HepG2 (cell line): ENCODE measurements around the gene MAFF. TPM values are rescaled to one million over a fixed set of nuclear protein-coding genes. Genes with fewer than 3 reads are reported as not detected.

Source experiments
- ATF2 ChIP-seq: sonication (generic); formaldehyde crosslinking; IDR thresholded peaks from 2 replicates; pipeline ENCODE4 v1.4.0; 2020; ENCODE audit warnings: missing genetic modification reagents
- FOXC1 ChIP-seq: sonication (generic); formaldehyde crosslinking; IDR thresholded peaks from 2 replicates; pipeline ENCODE4 v1.8.0; 2022; ENCODE audit warnings: mild to moderate bottlenecking, missing genetic modification reagents, borderline replicate concordance
- KDM3A ChIP-seq: IDR thresholded peaks from 2 replicates; pipeline ENCODE4 v1.6.1; 2018; ENCODE audit warnings: low read depth, missing compliant biosample characterization
- KLF13 ChIP-seq: sonication (generic); formaldehyde crosslinking; IDR thresholded peaks from 2 replicates; pipeline ENCODE4 v1.4.0; 2020; ENCODE audit warnings: mild to moderate bottlenecking, missing genetic modification reagents
- MTF1 ChIP-seq: sonication (generic); formaldehyde crosslinking; IDR thresholded peaks from 2 replicates; pipeline ENCODE4 v1.5.0; 2020; ENCODE audit warnings: missing genetic modification reagents
- MYC ChIP-seq: sonication (generic); formaldehyde crosslinking; IDR thresholded peaks from 2 replicates; pipeline ENCODE4 v1.9.0; 2021; ENCODE audit warnings: missing genetic modification reagents, borderline replicate concordance
- NCOA2 ChIP-seq: sonication (generic); formaldehyde crosslinking; IDR thresholded peaks from 2 replicates; pipeline ENCODE4 v1.8.0; 2022; ENCODE audit warnings: inconsistent platforms
- NFYC ChIP-seq: IDR thresholded peaks from 2 replicates; pipeline ENCODE4 v1.6.1; 2016; ENCODE audit warnings: missing genetic modification reagents, missing compliant biosample characterization
- PHF20 ChIP-seq: sonication (generic); formaldehyde crosslinking; IDR thresholded peaks from 2 replicates; pipeline ENCODE4 v1.5.0; 2020; ENCODE audit warnings: mild to moderate bottlenecking, missing genetic modification reagents
- POLR2AphosphoS5 ChIP-seq: IDR thresholded peaks from 2 replicates; pipeline ENCODE4 v1.6.1; 2012; ENCODE audit warnings: low read depth, low read length
- RCOR2 ChIP-seq: IDR thresholded peaks from 2 replicates; pipeline ENCODE4 v1.6.1; 2016; ENCODE audit warnings: missing biosample characterization, missing genetic modification reagents
- SALL2 ChIP-seq: sonication (generic); formaldehyde crosslinking; IDR thresholded peaks from 2 replicates; pipeline ENCODE4 v1.8.1; 2023; ENCODE audit warnings: mild to moderate bottlenecking, missing genetic modification reagents, inconsistent platforms
- TEAD3 ChIP-seq: optimal IDR thresholded peaks from 2 replicates; pipeline ENCODE3; 2016; ENCODE audit warnings: borderline replicate concordance
- ZBTB25 ChIP-seq: IDR thresholded peaks from 2 replicates; pipeline ENCODE4 v1.6.1; 2018; ENCODE audit warnings: missing genetic modification reagents
- ZC3H4 ChIP-seq: sonication (generic); formaldehyde crosslinking; IDR thresholded peaks from 2 replicates; pipeline ENCODE4 v1.4.0; 2020; ENCODE audit warnings: missing genetic modification reagents, borderline replicate concordance
- ZFP36 ChIP-seq: fragments of 150-350 bp; IDR thresholded peaks from 2 replicates; pipeline ENCODE4 v1.6.1; 2018; ENCODE audit warnings: borderline replicate concordance, low read length, low read depth; ENCODE audit not compliant: partially characterized antibody
- ZNF331 ChIP-seq: sonication (generic); formaldehyde crosslinking; IDR thresholded peaks from 2 replicates; pipeline ENCODE4 v1.4.0; 2020; ENCODE audit warnings: missing genetic modification reagents
- ZNF335 ChIP-seq: sonication (generic); formaldehyde crosslinking; IDR thresholded peaks from 2 replicates; pipeline ENCODE4 v1.4.0; 2020; ENCODE audit warnings: missing genetic modification reagents
- ZNF337 ChIP-seq: sonication (generic); formaldehyde crosslinking; IDR thresholded peaks from 2 replicates; pipeline ENCODE4 v1.5.1; 2020; ENCODE audit warnings: missing genetic modification reagents, low read depth, mild to moderate bottlenecking, borderline replicate concordance
- ZNF616 ChIP-seq: sonication (generic); formaldehyde crosslinking; IDR thresholded peaks from 2 replicates; pipeline ENCODE4 v1.5.0; 2020; ENCODE audit warnings: low read depth, mild to moderate bottlenecking, missing genetic modification reagents
- ZNF7 ChIP-seq: IDR thresholded peaks from 2 replicates; pipeline ENCODE4 v1.6.1; 2016; ENCODE audit warnings: missing biosample characterization, missing genetic modification reagents
- ZNF720 ChIP-seq: sonication (generic); formaldehyde crosslinking; IDR thresholded peaks from 2 replicates; pipeline ENCODE4 v1.4.0; 2020; ENCODE audit warnings: missing genetic modification reagents
- ZNF790 ChIP-seq: sonication (generic); formaldehyde crosslinking; IDR thresholded peaks from 2 replicates; pipeline ENCODE4 v1.8.0; 2022; ENCODE audit warnings: missing genetic modification reagents, mild to moderate bottlenecking, borderline replicate concordance
- polyA plus RNA-seq, 8 experiments: library from polyadenylated mRNA; depleted of rRNA in 3 of 8; stranded (reverse) in 7 of 8; unstranded in 1 of 8; fragments of >200 nt; fragmentation: Illumina TruSeq in 4 of 8; extraction: Trizol in 4 of 8; gene quantifications; 2 replicates each; pipeline versions ENCODE4 v1.2.1 to v1.2.3, GENCODE V29; 2011 to 2016; ENCODE audit warnings: low read depth in 4 of 8, missing spikeins in 1 of 8, mixed read lengths in 1 of 8; ENCODE audit not compliant: insufficient read depth in 1 of 8
- total RNA-seq, 5 experiments: library from RNA; depleted of rRNA; stranded (reverse); fragments of >200 nt; fragmentation: Illumina TruSeq; extraction: Trizol; gene quantifications; 2 replicates each; pipeline ENCODE4 v1.2.3, GENCODE V29; 2016; ENCODE audit warnings: low read depth in 1 of 5
- TF ChIP-seq, protein P1 (sequence below): sonication (generic); formaldehyde crosslinking; IDR thresholded peaks from 2 replicates; pipeline ENCODE4 v1.4.0; 2020; ENCODE audit warnings: low read depth, missing genetic modification reagents

Gene MAFF
- total and polyA plus RNA-seq, 2 of the 13 experiments (the other 11 are each of a cell fraction or from before 2014, with no cell fraction given), result 5.4 to 14.3 TPM

DNA sequence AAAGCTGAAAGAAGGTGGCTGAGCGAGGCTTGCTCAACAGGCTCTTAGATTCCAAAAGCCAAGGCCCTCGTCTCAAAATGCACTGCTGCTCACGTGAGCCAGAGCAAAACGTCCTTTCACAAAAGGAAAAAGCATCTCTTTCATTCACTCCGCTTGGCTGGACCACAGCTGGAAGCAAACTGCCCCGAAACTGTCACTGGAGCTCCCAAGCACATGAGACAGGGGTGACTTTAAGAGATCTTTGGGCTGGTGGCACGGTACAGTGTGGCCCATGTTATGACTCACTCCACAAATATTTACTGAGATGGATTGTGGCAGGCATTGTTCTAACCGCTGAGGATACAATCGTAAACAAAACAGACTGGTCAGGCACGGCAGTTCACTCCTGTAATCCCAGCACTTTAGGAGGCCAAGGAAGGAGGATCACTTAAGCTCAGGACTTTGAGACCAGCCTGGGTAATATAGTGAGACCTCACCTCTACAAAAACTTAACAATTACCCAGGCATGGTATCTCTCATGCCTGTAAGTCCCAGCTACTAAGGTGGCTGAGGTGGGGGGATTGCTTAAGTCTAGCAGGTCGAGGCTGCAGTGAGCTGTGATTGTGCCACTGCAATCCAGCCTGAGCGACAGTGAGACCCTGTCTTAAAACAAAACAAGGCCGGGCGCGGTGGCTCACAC lies 23.7 kb upstream of the MAFF start (continued):
- TF ChIP-seq ZNF616 (CRISPR knock-in tag), result 0 out of 2 replicates have a peak, but pooled peaks have one; percentile 22
- peak; percentile 66 for TF ChIP-seq MYC (CRISPR knock-in tag)
- TF ChIP-seq RCOR2 (CRISPR knock-in tag), result peak; percentile 88
- TF ChIP-seq MTF1, result no peak
- TF ChIP-seq, protein P1, sequence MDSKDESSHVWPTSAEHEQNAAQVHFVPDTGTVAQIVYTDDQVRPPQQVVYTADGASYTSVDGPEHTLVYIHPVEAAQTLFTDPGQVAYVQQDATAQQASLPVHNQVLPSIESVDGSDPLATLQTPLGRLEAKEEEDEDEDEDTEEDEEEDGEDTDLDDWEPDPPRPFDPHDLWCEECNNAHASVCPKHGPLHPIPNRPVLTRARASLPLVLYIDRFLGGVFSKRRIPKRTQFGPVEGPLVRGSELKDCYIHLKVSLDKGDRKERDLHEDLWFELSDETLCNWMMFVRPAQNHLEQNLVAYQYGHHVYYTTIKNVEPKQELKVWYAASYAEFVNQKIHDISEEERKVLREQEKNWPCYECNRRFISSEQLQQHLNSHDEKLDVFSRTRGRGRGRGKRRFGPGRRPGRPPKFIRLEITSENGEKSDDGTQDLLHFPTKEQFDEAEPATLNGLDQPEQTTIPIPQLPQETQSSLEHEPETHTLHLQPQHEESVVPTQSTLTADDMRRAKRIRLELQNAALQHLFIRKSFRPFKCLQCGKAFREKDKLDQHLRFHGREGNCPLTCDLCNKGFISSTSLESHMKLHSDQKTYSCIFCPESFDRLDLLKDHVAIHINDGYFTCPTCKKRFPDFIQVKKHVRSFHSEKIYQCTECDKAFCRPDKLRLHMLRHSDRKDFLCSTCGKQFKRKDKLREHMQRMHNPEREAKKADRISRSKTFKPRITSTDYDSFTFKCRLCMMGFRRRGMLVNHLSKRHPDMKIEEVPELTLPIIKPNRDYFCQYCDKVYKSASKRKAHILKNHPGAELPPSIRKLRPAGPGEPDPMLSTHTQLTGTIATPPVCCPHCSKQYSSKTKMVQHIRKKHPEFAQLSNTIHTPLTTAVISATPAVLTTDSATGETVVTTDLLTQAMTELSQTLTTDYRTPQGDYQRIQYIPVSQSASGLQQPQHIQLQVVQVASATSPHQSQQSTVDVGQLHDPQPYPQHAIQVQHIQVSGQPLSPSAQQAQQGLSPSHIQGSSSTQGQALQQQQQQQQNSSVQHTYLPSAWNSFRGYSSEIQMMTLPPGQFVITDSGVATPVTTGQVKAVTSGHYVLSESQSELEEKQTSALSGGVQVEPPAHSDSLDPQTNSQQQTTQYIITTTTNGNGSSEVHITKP, result peak; percentile 60; the same call in 1 of the 2 replicates
- no peak for TF ChIP-seq POLR2AphosphoS5
- peak; percentile 67; the same call in 1 of the 2 replicates for TF ChIP-seq ZNF337 (CRISPR knock-in tag)
- no peak for TF ChIP-seq ZC3H4 (CRISPR knock-in tag)
- TF ChIP-seq NCOA2, result peak; percentile 79
- TF ChIP-seq PHF20, result no peak
- peak; percentile 20; the same call in 1 of the 2 replicates for TF ChIP-seq FOXC1 (CRISPR knock-in tag)
- peak; percentile 93 for TF ChIP-seq ATF2 (CRISPR knock-in tag)
- TF ChIP-seq ZFP36, result peak; percentile 50
- no peak for TF ChIP-seq SALL2 (CRISPR knock-in tag)
- TF ChIP-seq NFYC (CRISPR knock-in tag), result no peak; the same call in 1 of the 2 replicates
- TF ChIP-seq ZNF720 (CRISPR knock-in tag), result no peak
- TF ChIP-seq ZBTB25 (CRISPR knock-in tag), result peak; percentile 76; the same call in 1 of the 2 replicates
- TF ChIP-seq TEAD3 (CRISPR knock-in tag), result peak; percentile 94
- TF ChIP-seq ZNF331 (CRISPR knock-in tag), result peak; percentile 82
- no peak for TF ChIP-seq ZNF790 (CRISPR knock-in tag)
- no peak for TF ChIP-seq KLF13 (CRISPR knock-in tag)
- TF ChIP-seq ZNF7 (CRISPR knock-in tag), result peak; percentile 77
- peak; percentile 91; the same call in 1 of the 2 replicates for TF ChIP-seq KDM3A (CRISPR knock-in tag)
- 0 out of 2 replicates have a peak, but pooled peaks have one; percentile 48 for TF ChIP-seq ZNF335 (CRISPR knock-in tag)
